Adipocyte (in vitro differentiated cells): Measurements from ENCODE around the gene PAQR4.
"Not testable (repeated sequence)": the region's sequence is repeated elsewhere in the genome, so short reads cannot be mapped to it uniquely, and the experiment has no call there.

Experiments used
- DNase-seq: peaks from one replicate; pipeline ENCODE4 v3.0.0-alpha.2; 2015; ENCODE audit warnings: low read depth
- H3K27me3 ChIP-seq: replicated peaks from 2 replicates; pipeline ENCODE4 v1.7.0; 2013; ENCODE audit warnings: mild to moderate bottlenecking, low read length, moderate library complexity; ENCODE audit not compliant: control insufficient read depth, insufficient read depth
- H3K36me3 ChIP-seq: 2 replicates; pipeline ENCODE4 v1.7.0; 2013; ENCODE audit warnings: low read length, mild to moderate bottlenecking, moderate library complexity; ENCODE audit not compliant: control insufficient read depth, insufficient read depth, severe bottlenecking
- H3K4me1 ChIP-seq: 2 replicates; pipeline ENCODE4 v1.7.0; 2013; ENCODE audit warnings: mild to moderate bottlenecking, low read length, moderate library complexity; ENCODE audit not compliant: control insufficient read depth, insufficient read depth
- H3K4me3 ChIP-seq: 2 replicates; pipeline ENCODE4 v1.7.0; 2013; ENCODE audit warnings: mild to moderate bottlenecking, low read length, moderate library complexity
- H3K9ac ChIP-seq: 2 replicates; pipeline ENCODE4 v1.7.0; 2013; ENCODE audit warnings: mild to moderate bottlenecking, low read length, moderate library complexity
- H3K9me3 ChIP-seq: 2 replicates; pipeline ENCODE4 v1.7.0; 2013; ENCODE audit warnings: mild to moderate bottlenecking, low read length, moderate library complexity; ENCODE audit not compliant: control insufficient read depth

Gene PAQR4

GRCh38 chr16:2930236-2930635, 38.9 kb upstream of the PAQR4 start:
- no peak overlapping the region for H3K4me3 ChIP-seq
- no peaks in the 10 kb centered on the region for H3K9me3 ChIP-seq
- H3K9ac ChIP-seq, result no peak overlapping the region
- no peaks in the 10 kb centered on the region for H3K27me3 ChIP-seq
- no peak for DNase-seq
- H3K4me1 ChIP-seq, result peaks cover 7% of the 10 kb centered on the region
- H3K36me3 ChIP-seq, result peaks cover 40% of the 10 kb centered on the region

- not testable (repeated sequence) for H3K9me3 ChIP-seq, H3K27me3 ChIP-seq, H3K4me3 ChIP-seq, H3K9ac ChIP-seq, DNase-seq, H3K4me1 ChIP-seq
- peaks cover 46% of the 10 kb centered on the region for H3K36me3 ChIP-seq
These were observed 37.8 kb upstream of the PAQR4 start for GRCh38 chr16:2931231-2931914.

GRCh38 chr16:2933136-2933535, 36.0 kb upstream of the PAQR4 start:
- H3K27me3 ChIP-seq, result no peaks in the 10 kb centered on the region
- H3K9ac ChIP-seq, result no peak overlapping the region
- peaks cover 63% of the 10 kb centered on the region for H3K36me3 ChIP-seq
- H3K4me3 ChIP-seq, result no peak overlapping the region
- H3K9me3 ChIP-seq, result no peaks in the 10 kb centered on the region
- H3K4me1 ChIP-seq, result no peaks in the 10 kb centered on the region
- no peak for DNase-seq

DNA sequence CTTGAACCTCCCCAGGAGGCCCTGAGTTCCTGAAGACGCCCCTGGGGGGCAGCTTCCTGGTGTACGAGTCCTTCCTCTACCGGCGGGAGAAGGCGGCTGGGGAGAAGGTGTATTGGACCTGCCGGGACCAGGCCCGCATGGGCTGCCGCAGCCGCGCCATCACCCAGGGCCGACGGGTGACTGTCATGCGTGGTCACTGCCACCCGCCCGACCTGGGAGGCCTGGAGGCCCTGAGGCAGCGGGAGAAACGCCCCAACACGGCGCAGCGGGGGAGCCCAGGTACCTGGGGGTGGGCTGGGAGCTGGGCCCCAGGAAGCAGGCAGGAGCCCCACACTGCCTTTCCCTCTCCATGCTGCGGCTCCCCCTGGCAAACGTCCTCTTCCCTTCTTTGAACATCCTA, 35.4 kb upstream of the PAQR4 start:
- Histone ChIP-seq H3K27me3 (no peaks in the 10 kb centered on the region), H3K36me3 (peaks cover 66% of the 10 kb centered on the region)
- DNase-seq, result no peak

GRCh38 chr16:2934450-2934849, 34.7 kb upstream of the PAQR4 start:
- Histone ChIP-seq H3K9me3 (no peaks in the 10 kb centered on the region), H3K27me3 (no peaks in the 10 kb centered on the region), H3K36me3 (peaks cover 70% of the 10 kb centered on the region)

More for the DNA sequence above, 35.4 kb upstream of the PAQR4 start:
- no peak overlapping the region for H3K9ac ChIP-seq
- no peaks in the 10 kb centered on the region for H3K9me3 ChIP-seq
- no peaks in the 10 kb centered on the region for H3K4me1 ChIP-seq
- H3K4me3 ChIP-seq, result no peak overlapping the region

GRCh38 chr16:2936436-2937011, 32.6 kb upstream of the PAQR4 start:
- Histone ChIP-seq H3K36me3 (peaks cover 73% of the 10 kb centered on the region), H3K9me3 (no peaks in the 10 kb centered on the region), H3K27me3 (no peaks in the 10 kb centered on the region), H3K9ac (no peak overlapping the region), H3K4me3 (no peak overlapping the region), H3K4me1 (no peaks in the 10 kb centered on the region)
- DNase-seq, result no peak

More at GRCh38 chr16:2934450-2934849, 34.7 kb upstream of the PAQR4 start:
- no peak for DNase-seq
- Histone ChIP-seq H3K9ac (no peak overlapping the region), H3K4me3 (no peak overlapping the region), H3K4me1 (no peaks in the 10 kb centered on the region)

GRCh38 chr16:2937170-2937569, 32.0 kb upstream of the PAQR4 start:
- DNase-seq, result no peak
- no peaks in the 10 kb centered on the region for H3K9me3 ChIP-seq
- no peaks in the 10 kb centered on the region for H3K4me1 ChIP-seq
- H3K36me3 ChIP-seq, result peaks cover 74% of the 10 kb centered on the region
- no peaks in the 10 kb centered on the region for H3K27me3 ChIP-seq
- no peak overlapping the region for H3K9ac ChIP-seq
- H3K4me3 ChIP-seq, result no peak overlapping the region

DNA sequence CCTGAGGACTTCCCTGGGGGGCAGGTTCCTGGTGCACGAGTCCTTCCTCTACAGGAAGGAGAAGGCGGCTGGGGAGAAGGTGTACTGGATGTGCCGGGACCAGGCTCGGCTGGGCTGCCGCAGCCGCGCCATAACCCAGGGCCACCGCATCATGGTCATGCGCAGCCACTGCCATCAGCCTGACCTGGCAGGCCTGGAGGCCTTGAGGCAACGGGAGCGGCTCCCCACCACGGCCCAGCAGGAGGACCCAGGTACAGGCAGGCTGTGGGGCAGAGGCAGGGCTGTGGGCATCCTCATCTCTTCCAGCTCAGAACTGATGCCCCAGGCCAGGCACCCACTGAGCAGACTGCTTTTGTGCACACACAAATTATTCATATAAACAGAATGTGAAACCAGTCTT, 30.9 kb upstream of the PAQR4 start:
- no peak for DNase-seq
- Histone ChIP-seq H3K27me3 (no peaks in the 10 kb centered on the region), H3K9me3 (no peaks in the 10 kb centered on the region), H3K9ac (no peak overlapping the region), H3K36me3 (peaks cover 76% of the 10 kb centered on the region), H3K4me3 (no peak overlapping the region), H3K4me1 (no peaks in the 10 kb centered on the region)

DNA sequence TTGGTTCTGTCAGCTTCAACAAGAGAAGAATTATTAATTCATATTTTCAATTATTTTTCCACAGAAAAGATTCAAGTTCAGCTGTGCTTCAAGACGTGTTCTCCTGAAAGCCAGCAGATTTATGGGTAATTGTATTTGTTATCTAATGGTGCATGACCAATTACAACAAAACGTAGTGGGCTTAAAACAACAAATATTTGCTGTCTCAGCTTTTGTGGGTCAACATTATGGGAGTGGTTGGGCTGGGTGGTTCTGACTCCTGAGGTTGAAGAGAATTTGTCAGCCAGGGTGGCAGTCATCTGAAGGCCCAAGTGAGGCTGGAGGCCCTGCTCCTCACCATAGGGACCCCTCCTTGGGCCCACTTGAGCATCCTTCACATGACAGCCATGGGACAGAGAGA, 29.2 kb upstream of the PAQR4 start:
- no peak for DNase-seq
- Histone ChIP-seq H3K36me3 (peaks cover 74% of the 10 kb centered on the region), H3K4me1 (no peaks in the 10 kb centered on the region), H3K9me3 (no peaks in the 10 kb centered on the region), H3K4me3 (no peak overlapping the region), H3K9ac (no peak overlapping the region), H3K27me3 (no peaks in the 10 kb centered on the region)

DNA sequence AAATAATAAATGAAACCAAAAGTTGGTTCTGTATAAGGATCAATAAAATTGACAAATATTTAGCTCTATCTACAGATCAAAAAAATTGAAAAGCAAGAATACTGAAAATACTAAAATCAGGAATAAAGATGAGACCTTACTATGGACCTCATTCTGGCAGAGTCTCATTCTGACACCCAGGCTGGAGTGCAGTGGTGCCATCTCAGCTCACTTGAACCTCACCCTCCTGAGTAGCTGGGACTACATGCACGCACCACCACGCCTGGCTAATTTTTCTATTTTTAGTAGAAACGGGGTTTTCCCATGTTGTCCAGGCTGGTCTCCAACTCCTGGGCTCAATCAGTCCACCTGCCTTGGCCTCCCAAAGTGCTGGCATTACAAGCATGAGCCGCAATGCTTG, 27.1 kb upstream of the PAQR4 start:
- Histone ChIP-seq H3K4me1 (no peaks in the 10 kb centered on the region), H3K27me3 (no peaks in the 10 kb centered on the region), H3K9ac (no peak overlapping the region), H3K36me3 (peaks cover 67% of the 10 kb centered on the region), H3K4me3 (no peak overlapping the region), H3K9me3 (no peaks in the 10 kb centered on the region)
- DNase-seq, result no peak

DNA sequence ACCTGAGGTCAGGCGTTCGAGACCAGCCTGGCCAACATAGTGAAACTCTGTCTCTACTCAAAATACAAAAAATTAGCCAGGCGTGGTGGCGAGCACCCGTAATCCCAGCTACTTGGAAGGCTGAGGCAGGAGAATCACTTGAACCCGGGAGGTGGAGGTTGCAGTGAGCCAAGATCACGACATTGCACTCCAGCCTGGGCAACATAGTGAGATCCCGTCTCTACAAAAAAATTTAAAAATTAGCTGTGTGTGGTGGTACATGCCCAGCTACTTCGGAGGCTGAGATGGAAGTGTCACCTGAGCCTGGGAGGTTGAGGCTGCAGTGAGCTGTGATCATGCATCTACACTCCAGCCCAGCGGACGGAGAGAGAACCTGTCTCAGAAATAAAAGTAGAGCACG, 25.4 kb upstream of the PAQR4 start:
- H3K9ac ChIP-seq, DNase-seq, H3K27me3 ChIP-seq, H3K4me3 ChIP-seq, H3K9me3 ChIP-seq, H3K4me1 ChIP-seq: not testable (repeated sequence)
- peaks cover 58% of the 10 kb centered on the region for H3K36me3 ChIP-seq

DNA sequence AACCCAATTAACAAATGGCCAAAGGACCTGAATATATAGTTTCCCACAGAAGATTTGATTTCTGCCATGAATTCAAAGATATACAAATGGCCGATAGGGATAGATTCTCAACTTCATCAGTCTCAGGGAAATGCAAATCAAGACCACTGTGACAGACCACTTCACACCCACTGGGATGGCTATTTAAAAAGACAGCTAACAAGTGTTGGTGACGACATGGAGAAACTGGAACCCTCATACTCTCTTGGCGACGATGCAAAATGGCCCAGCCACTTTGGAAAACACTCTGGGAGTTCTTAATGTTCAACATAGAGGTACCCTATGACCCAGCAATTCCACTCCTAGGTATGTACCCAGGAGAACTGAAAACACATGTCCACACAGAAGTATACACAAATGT, 22.5 kb upstream of the PAQR4 start:
- DNase-seq, result no peak
- Histone ChIP-seq H3K4me3 (no peak overlapping the region), H3K9ac (no peak overlapping the region)

More for the DNA sequence above, 22.5 kb upstream of the PAQR4 start:
- Histone ChIP-seq H3K36me3 (peaks cover 42% of the 10 kb centered on the region), H3K4me1 (no peaks in the 10 kb centered on the region), H3K9me3 (no peaks in the 10 kb centered on the region), H3K27me3 (no peaks in the 10 kb centered on the region)
